ENCODE results near the gene DIP2B.

DNA sequence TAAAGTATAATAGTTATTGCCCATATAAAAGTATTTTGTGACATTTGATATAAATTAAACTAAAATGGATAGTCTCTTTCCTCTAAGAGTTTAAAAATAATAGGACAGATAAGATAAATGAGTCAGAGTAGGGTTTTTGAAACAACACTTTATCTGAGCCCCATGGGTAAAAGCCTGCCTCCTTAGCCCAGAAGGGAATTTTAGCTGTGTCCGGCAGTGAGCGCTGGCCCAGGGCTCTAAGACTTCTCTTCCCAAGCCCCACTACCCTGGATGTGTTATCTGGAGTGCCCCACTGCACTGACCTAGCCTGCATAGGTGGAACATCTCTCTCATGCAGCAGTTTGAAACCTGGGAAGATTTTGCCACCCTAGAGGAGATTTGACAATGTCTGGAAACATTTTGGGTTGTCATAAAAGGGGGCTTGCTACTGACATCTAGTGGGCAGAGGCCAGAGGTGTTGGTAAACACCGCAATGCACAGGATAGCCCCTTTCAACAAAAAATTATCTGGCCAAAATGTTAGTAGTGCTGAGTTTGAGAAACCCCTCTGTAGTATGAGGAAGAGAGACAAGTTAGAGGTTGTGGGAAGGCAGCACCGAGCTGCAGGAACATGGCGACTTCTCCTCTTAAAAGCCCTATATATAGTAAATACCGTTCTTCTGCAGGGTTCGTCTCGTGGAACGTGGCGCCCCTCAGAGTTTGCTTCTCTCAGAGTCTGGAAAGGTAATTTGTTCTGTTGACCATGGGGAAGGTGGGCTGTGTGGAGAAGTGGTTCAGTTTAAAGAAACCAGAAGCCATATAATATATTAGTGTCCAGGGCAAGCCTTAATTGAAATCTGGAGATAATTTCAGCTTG, 229.9 kb downstream of the DIP2B start:
- peak; percentile 66 for TF ChIP-seq RAD21 (conservative IDR thresholded peaks at IDR 0.05)
- TF ChIP-seq, protein P1, sequence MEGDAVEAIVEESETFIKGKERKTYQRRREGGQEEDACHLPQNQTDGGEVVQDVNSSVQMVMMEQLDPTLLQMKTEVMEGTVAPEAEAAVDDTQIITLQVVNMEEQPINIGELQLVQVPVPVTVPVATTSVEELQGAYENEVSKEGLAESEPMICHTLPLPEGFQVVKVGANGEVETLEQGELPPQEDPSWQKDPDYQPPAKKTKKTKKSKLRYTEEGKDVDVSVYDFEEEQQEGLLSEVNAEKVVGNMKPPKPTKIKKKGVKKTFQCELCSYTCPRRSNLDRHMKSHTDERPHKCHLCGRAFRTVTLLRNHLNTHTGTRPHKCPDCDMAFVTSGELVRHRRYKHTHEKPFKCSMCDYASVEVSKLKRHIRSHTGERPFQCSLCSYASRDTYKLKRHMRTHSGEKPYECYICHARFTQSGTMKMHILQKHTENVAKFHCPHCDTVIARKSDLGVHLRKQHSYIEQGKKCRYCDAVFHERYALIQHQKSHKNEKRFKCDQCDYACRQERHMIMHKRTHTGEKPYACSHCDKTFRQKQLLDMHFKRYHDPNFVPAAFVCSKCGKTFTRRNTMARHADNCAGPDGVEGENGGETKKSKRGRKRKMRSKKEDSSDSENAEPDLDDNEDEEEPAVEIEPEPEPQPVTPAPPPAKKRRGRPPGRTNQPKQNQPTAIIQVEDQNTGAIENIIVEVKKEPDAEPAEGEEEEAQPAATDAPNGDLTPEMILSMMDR (IDR thresholded peaks at IDR 0.05; ENCODE audit: poor library complexity, severe bottlenecking): peak; percentile 72

Measured in neural cell (in vitro differentiated cells).